ENCODE results near the gene PTGES3L.
"Not testable (repeated sequence)": the region's sequence is repeated elsewhere in the genome, so short reads cannot be mapped to it uniquely, and the experiment has no call there.

The PTGES3L gene

DNA sequence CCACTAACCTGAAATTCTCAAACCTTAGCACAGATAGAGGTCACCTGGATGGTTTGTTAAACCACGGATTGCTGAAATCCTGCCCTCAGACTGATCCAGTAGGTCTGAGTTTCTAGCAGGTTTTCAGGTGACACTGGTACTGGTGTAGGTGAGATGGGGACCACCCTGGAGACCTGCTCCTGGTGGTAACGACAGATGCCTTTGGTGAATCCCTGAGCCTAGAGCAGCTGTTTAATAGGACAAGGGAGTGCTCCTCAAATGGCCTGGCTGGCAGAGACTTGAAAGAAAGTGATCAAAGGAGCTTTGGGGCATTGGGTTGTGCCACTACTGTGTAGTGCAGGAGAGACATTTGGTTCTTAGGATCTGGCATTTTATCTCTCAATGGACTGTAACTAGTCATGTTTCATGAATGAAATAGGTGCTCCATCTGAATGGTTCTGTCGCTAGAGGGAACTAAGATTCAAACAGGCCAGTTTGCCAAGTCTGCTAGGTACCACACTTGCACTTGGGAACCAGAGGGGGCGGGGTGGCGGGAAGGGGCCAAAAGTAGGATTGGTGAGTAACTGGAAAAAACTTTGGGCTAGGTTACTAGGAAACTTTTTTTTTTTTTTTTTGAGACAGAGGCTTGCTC lies 23.8 kb upstream of the PTGES3L start:
- in situ Hi-C loops (cut with MboI; ENCODE audit: low sequenced_read_pairs, unreplicated experiment) = no loop called here
- TF ChIP-seq, protein P1, sequence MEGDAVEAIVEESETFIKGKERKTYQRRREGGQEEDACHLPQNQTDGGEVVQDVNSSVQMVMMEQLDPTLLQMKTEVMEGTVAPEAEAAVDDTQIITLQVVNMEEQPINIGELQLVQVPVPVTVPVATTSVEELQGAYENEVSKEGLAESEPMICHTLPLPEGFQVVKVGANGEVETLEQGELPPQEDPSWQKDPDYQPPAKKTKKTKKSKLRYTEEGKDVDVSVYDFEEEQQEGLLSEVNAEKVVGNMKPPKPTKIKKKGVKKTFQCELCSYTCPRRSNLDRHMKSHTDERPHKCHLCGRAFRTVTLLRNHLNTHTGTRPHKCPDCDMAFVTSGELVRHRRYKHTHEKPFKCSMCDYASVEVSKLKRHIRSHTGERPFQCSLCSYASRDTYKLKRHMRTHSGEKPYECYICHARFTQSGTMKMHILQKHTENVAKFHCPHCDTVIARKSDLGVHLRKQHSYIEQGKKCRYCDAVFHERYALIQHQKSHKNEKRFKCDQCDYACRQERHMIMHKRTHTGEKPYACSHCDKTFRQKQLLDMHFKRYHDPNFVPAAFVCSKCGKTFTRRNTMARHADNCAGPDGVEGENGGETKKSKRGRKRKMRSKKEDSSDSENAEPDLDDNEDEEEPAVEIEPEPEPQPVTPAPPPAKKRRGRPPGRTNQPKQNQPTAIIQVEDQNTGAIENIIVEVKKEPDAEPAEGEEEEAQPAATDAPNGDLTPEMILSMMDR (IDR thresholded peaks at IDR 0.05; ENCODE audit: borderline replicate concordance, control extremely low read depth, extremely low read depth, insufficient read depth, missing control alignments) = no peak
- no peak for DNase-seq (ENCODE audit: low spot score)

DNA sequence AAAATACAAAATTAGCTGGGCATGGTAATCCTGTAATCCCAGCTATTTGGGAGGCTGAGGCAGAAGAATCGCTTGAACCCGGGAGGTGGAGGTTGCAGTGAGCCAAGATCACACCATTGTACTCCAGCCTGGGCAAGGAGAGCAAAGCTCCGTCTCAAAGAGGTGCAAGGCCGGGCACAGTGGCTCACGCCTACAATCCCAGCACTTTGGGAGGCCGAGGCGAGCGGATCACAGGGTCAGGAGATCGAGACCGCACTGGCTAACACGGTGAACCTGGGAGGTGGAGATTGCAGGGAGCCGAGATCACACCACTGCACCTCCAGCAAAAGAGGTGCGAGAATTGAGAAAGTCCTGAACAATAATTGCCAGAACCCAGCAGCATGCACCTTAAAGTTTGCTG lies 21.0 kb upstream of the PTGES3L start:
- DNase-seq (ENCODE audit: low spot score); in situ Hi-C loops (cut with MboI; ENCODE audit: low sequenced_read_pairs, unreplicated experiment): not testable (repeated sequence)

DNA sequence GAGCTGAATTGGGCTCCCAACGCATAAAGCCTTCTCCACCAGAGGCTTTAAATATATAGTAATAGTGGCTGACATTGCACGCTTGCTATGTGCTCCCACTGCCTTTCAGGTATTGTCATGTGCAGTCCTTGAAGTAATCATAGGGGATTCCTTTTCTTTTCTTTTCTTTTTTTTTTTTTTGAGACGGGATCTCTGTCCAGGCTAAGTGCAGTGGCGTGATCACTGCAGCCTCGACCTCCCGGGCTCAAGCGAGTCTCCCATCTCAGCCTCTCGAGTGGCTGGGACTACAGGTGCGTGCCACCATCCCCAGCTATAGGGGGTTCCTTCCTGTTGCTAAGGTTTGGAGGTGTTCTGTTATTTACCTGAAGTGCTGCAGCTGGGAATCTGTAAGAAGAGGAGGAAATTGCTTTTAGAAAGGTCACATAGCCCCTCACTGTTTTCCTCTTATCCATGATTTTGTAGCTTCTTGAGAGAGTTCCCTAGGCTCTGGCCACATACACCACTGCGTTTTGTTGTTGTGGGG lies 19.2 kb upstream of the PTGES3L start:
- TF ChIP-seq, protein P1 (IDR thresholded peaks at IDR 0.05; ENCODE audit: borderline replicate concordance, control extremely low read depth, extremely low read depth, insufficient read depth, missing control alignments) = no peak
- in situ Hi-C loops (cut with MboI; ENCODE audit: low sequenced_read_pairs, unreplicated experiment) = no loop called here
- no peak for DNase-seq (ENCODE audit: low spot score)

DNA sequence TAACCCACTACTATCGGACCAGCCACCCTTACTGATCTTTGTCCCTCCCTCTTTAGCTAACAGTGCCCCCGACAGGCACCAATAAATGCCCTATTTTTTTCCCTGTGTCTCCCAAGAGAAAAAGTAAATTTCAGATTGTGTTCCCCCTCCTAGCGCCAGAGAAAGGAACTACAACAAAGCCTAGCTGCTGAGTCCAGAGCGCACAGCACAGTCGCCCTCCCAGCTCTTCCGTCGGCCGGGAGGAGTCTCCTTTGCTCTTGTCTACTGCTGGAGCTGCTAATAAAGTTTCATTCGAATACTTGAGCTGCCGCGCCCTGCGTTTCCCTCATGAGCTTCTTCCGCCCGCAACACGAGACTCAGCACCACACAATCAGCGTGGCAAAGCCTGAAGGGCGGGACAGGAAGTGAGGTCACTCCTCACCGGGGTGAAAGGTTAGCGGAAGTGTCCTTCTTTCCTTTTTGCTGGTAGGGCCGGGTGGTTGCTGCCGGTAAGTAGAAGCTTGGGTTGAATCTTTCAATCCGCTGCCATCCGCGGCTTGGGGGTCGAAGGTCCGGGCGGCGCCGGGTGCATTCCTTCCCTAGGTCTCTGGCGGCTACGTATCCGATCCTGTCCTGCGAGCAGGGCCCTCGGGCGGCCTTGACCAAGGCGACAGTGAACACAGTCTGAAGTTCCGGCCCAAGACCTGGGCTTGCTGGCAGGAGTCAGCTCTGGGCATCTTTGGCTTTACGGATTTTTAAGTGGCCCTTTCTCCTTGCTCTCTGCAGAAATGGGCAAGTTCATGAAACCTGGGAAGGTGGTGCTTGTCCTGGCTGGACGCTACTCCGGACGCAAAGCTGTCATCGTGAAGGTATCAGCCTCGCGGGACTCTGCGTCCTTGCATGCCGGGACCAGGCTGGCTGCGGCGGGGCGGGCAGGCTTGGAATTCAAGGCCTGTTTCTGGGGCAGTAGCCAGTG lies 18.4 kb upstream of the PTGES3L start, which contains the start of gene RPL27:
Gene RPL27 (plus strand): TSS at position 436 of the 955 bp plus-strand sequence. CDS start 332 bp downstream, at position 768.
- in situ Hi-C loops (cut with MboI; ENCODE audit: low sequenced_read_pairs, unreplicated experiment) = no loop called here
- peak; percentile 95 for DNase-seq (ENCODE audit: low spot score)
- TF ChIP-seq, protein P1 (IDR thresholded peaks at IDR 0.05; ENCODE audit: borderline replicate concordance, control extremely low read depth, extremely low read depth, insufficient read depth, missing control alignments) = peak; percentile 79

DNA sequence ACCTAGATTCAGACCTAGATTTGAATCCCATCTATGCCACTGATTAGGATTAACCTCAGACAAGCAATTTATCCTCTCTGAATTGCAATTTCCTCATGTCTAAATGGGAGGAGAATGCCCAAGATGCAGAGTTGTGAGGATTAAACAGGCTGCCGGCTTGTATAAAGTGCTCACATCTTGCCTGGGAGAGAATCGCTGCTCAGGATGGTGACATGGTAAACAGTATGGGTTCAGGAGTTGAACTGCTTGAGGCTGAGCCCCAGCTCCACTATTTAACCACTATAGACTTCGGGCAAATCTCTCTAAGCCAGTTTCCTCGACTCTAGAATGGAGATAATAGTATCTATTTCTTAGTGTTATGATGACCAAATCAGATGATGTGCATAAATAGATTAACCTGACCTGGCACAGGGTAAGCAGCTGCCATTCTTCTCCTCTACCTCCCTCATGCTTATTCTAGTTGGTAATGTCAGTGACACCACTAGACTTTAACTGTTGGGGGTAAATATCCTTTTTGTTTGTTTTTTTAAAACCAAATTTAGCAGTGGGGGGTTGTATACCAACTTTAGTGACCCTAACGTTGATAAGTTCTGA lies 17.6 kb upstream of the PTGES3L start:
- TF ChIP-seq, protein P1 (IDR thresholded peaks at IDR 0.05; ENCODE audit: borderline replicate concordance, control extremely low read depth, extremely low read depth, insufficient read depth, missing control alignments) = no peak
- DNase-seq (ENCODE audit: low spot score) = no peak
- in situ Hi-C loops (cut with MboI; ENCODE audit: low sequenced_read_pairs, unreplicated experiment) = no loop called here

DNA sequence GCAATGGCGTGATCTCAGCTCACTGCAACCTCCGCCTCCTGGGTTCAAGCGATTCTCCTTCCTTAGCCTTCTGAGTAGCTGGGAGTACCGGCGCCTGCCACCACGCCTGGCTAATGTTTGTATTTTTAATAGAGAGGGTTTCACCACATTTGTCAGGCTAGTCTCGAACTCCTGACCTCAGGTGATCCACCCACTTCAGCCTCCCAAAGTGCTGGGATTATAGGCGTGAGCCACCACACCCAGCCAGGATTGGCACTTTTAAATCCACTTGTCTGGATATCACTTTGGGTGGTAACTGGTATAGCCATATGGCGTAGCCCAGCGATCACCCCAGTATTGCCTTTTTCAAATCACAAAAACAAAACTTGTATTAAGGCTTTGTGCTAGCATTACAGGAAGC lies 14.0 kb upstream of the PTGES3L start:
- DNase-seq (ENCODE audit: low spot score); in situ Hi-C loops (cut with MboI; ENCODE audit: low sequenced_read_pairs, unreplicated experiment): not testable (repeated sequence)

DNA sequence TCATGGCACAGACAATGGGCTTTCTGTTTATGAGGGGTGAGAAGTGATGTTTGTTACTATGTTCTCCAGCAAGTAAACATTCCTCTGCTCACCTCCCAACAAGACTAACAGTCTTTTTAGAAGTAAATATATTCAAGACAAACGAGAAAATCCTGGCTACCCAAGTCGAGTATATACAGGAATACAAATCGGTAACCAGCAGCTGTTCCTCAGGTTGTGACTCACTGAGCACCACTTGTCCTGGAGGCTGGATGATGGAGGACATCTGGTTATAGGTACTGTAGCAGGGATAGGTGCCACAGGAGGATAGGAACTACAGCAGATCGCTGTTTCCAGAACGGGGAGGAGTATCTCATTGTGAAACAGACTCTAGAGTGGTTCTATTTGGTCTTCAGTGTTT lies 13.0 kb upstream of the PTGES3L start:
- no peak for DNase-seq (ENCODE audit: low spot score)
- in situ Hi-C loops (cut with MboI; ENCODE audit: low sequenced_read_pairs, unreplicated experiment) = no loop called here
- TF ChIP-seq, protein P1 (IDR thresholded peaks at IDR 0.05; ENCODE audit: borderline replicate concordance, control extremely low read depth, extremely low read depth, insufficient read depth, missing control alignments) = no peak
